Lower lobe of right lung (tissue), 2 donors: ENCODE results near the gene SLC22A14. TPM values are rescaled to one million over a fixed set of nuclear protein-coding genes. Genes with fewer than 3 reads are reported as not detected.
"Not testable (repeated sequence)": the region's sequence is repeated elsewhere in the genome, so short reads cannot be mapped to it uniquely, and the experiment has no call there.

ENCODE experiments used
- ATAC-seq, 2 donors: fragments of 200-7000 bp; cut with Tn5 transposase; one replicate each; pipeline ENCODE4 v1.9.1; 2020 to 2022; ENCODE audit warnings: mild to moderate bottlenecking in 2 of 2, moderate library complexity in 2 of 2
- DNase-seq: peaks from one replicate; pipeline ENCODE4 v3.0.0-alpha.2; 2020
- H3K27ac ChIP-seq: fragments of 200-600 bp; one replicate; pipeline ENCODE4 v1.8.0; 2022
- H3K27me3 ChIP-seq: fragments of 200-600 bp; one replicate; pipeline ENCODE4 v1.8.0; 2022; ENCODE audit warnings: low read depth
- H3K36me3 ChIP-seq: fragments of 200-600 bp; one replicate; pipeline ENCODE4 v1.8.0; 2022; ENCODE audit warnings: mild to moderate bottlenecking
- H3K4me1 ChIP-seq: fragments of 200-600 bp; one replicate; pipeline ENCODE4 v1.8.0; 2022
- H3K4me3 ChIP-seq: fragments of 200-600 bp; one replicate; pipeline ENCODE4 v1.8.0; 2022; ENCODE audit warnings: mild to moderate bottlenecking
- H3K9me3 ChIP-seq: fragments of 200-600 bp; one replicate; pipeline ENCODE4 v1.8.0; 2022
- intact Hi-C: fragments of 100-400 bp; cut with DNase I; formaldehyde crosslinking; loops from one replicate; pipeline ENCODE4 v1.11.0; 2022
- total RNA-seq: library from RNA; stranded (reverse); fragmentation: NEBNext Ultra II Directional; extraction: Animal tissue kit (Norgen Biotek cat#: 25700); gene quantifications from one replicate; pipeline ENCODE4 v1.2.1, GENCODE V29; 2021
- TF ChIP-seq, protein P1 (sequence below): fragments of 200-600 bp; IDR thresholded peaks from one replicate; pipeline ENCODE4 v1.8.0; 2022; ENCODE audit warnings: antibody characterized with exemption, mild to moderate bottlenecking
- donor health status: DM: no; HTN: yes; CAD: no; lungs with severe emphysema.

The SLC22A14 gene
- total RNA-seq, 1 donor from 2014 or later, result not detected

DNA sequence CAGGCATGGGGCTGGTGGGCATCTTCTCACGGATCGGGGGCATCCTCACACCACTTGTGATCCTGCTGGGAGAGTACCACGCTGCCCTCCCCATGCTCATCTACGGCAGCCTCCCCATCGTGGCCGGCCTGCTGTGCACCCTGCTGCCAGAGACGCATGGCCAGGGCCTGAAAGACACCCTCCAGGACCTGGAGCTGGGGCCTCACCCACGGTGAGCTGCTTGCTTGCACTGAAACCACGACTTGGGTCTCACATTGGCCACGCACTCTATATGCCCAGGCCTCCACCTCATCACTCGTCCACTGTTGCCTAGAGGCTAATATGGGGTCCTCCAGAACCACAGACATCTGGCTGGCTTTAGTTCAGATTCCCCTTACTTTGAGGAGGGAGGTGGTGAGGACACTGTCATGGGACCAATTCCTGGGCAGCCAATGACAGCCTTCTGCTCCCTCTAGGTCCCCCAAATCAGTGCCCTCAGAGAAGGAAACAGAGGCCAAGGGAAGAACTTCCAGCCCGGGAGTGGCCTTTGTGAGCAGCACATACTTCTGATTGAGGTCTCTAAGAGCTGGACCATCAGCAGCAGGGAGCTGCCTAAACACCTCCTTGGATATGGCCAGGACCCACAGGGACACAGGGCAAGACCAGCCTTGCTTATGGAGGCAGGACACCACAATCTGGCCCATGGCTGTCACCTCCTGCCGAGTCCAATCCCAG is 5.0 kb upstream of the SLC22A14 start:
- H3K27ac ChIP-seq, result no peak overlapping the region
- H3K27me3 ChIP-seq, result no peaks in the 10 kb centered on the region
- H3K36me3 ChIP-seq, result no peaks in the 10 kb centered on the region
- no peak overlapping the region for H3K4me3 ChIP-seq
- intact Hi-C loops, result no loop called here
- no peak for DNase-seq
- no peaks in the 10 kb centered on the region for H3K4me1 ChIP-seq
- TF ChIP-seq, protein P1, sequence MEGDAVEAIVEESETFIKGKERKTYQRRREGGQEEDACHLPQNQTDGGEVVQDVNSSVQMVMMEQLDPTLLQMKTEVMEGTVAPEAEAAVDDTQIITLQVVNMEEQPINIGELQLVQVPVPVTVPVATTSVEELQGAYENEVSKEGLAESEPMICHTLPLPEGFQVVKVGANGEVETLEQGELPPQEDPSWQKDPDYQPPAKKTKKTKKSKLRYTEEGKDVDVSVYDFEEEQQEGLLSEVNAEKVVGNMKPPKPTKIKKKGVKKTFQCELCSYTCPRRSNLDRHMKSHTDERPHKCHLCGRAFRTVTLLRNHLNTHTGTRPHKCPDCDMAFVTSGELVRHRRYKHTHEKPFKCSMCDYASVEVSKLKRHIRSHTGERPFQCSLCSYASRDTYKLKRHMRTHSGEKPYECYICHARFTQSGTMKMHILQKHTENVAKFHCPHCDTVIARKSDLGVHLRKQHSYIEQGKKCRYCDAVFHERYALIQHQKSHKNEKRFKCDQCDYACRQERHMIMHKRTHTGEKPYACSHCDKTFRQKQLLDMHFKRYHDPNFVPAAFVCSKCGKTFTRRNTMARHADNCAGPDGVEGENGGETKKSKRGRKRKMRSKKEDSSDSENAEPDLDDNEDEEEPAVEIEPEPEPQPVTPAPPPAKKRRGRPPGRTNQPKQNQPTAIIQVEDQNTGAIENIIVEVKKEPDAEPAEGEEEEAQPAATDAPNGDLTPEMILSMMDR, result no peak
- H3K9me3 ChIP-seq, result no peaks in the 10 kb centered on the region
- ATAC-seq, result no peak

DNA sequence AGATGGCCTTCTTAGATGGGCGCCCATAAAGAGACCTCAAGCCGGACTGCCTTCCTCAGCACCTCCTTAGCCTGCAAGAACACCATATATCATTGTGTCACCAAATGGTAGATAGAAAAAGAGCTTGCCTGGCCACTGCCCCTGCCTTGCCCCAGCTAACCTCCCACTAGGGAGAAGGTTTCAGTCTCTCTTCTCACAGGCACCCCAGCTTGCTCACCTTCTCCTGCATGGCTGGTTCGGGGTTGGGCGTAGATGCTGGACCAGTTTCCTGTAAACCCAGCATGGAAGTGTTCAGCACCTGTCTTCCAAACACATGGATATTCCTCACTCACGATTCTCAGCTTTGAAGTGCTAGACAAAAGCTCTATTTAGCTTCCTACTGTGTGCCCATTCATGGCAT is 3.3 kb upstream of the SLC22A14 start:
- no peak overlapping the region for H3K27ac ChIP-seq
- H3K27me3 ChIP-seq, result no peaks in the 10 kb centered on the region
- TF ChIP-seq, protein P1, result no peak
- H3K4me1 ChIP-seq, result no peaks in the 10 kb centered on the region
- intact Hi-C loops, result no loop called here
- no peak for ATAC-seq
- H3K9me3 ChIP-seq, result no peaks in the 10 kb centered on the region
- no peak for DNase-seq
- no peak overlapping the region for H3K4me3 ChIP-seq
- no peaks in the 10 kb centered on the region for H3K36me3 ChIP-seq

DNA sequence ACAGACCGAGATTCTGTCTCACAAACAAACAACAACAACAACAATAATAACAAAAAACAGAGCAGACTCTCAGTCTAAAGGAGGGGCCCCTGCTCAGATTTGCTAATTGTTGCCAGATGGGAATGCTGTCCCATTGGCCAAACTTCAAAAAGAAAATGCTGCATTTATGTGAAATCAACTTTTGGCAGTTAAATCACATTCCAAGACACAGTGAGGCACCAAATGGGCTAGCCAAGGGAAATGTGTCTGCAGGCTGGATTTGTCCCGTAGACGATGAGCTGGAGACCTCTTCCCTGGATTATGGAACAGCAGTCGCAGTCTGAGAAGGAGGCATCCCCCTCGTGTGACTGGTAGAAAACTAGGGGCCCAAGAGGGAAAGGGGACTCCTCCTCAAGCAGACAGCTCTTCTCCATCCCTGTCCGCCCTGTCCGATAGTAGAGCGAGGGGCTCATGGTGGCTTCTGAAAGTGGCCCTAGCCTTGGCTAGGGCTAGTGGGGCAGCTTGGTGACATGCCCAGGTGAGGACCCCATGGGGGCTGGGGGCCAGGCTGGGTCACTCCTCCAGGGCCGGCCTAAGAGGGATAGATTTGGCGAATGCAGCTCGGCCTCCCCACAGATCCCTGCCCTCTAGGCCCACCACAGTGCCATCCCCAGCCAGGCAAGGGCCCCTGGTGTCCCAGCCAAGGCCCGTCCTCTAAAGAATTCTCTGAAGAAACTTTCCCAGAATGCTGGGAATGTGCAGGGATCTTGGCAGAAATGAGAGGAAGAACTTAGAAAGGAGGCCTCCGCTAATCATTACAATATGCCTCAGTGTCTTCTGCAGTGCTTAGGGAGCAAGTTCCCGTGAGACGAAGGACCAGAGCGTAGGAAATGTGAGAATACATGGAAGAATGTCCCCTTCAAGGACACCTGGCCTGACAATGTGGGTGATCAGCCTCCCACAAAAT is 2.0 kb downstream of the SLC22A14 start:
- no peaks in the 10 kb centered on the region for H3K27me3 ChIP-seq
- H3K4me1 ChIP-seq, result no peaks in the 10 kb centered on the region
- no peak for DNase-seq
- no peaks in the 10 kb centered on the region for H3K9me3 ChIP-seq
- peak in 1 of 2 donors; percentile 23 for ATAC-seq
- H3K36me3 ChIP-seq, result no peaks in the 10 kb centered on the region
- no peak overlapping the region for H3K27ac ChIP-seq
- TF ChIP-seq, protein P1, result no peak
- H3K4me3 ChIP-seq, result no peak overlapping the region
- intact Hi-C loops, result no loop called here

DNA sequence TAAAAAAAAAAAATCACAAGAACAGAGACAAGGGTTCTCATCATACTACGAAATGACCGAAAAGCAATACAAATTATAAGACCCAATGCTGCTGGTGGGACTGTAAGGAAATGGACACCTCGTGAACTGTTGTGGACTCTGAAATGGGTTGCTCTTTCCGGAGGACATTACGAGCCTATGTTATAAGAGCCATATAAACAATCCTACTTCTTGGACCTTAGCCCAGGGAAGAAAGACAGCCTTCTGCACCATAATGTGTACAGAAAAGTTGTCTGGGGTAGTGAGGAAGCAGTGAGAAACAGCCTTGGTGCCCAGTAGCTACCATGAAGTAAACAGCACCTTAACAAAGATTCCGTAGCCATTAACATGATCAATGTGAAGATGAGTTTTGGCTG is 2.7 kb downstream of the SLC22A14 start:
- no peak overlapping the region for H3K4me3 ChIP-seq
- TF ChIP-seq, protein P1, result no peak
- H3K27me3 ChIP-seq, result no peaks in the 10 kb centered on the region
- ATAC-seq, result no peak
- H3K4me1 ChIP-seq, result no peaks in the 10 kb centered on the region
- H3K36me3 ChIP-seq, result no peaks in the 10 kb centered on the region
- DNase-seq, result no peak
- H3K27ac ChIP-seq, result no peak overlapping the region
- intact Hi-C loops, result no loop called here
- H3K9me3 ChIP-seq, result no peaks in the 10 kb centered on the region

DNA sequence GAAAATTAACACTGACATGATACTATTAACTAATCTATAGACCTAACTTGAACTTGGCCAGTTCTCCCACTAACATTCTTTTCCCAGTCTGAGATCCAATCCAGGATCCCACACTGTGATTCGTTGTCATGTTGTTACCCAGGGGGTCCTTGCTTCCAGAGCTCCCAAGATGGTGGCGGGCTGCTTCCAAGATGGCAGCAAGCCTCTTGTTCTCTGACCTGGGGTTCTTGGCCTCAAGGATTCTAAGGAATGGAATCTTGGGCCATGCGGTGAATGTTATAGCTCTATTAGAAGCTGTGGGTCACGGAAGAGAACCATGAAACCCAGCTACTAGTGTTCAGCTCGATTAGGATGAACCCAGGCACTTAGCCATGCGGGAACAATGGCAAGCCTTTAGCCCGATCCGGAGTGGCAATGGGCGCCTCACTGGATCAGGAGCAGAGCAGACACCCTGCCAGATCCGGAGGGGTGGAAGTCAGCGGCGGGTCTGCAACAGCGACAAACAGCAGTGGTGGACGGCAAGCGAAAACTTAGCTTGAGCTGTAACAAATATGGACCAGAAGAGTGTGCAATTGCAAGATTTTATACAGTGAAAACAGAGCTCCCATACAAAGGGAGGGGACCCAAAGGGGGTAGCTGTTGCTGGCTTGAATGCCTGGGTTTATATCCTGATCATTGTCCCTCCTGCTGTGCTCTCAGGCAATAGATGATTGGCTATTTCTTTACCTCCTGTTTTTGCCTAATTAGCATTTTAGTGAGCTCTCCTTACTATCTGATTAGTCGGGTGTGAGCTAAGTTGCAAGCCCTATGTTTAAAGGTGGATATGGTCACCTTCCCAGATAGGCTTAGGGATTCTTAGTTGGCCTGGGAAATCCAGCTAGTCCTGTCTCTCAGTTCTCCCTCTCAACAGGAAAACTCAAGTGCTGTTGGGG is 7.5 kb downstream of the SLC22A14 start:
- H3K27me3 ChIP-seq, H3K4me1 ChIP-seq, H3K36me3 ChIP-seq, DNase-seq, H3K27ac ChIP-seq, intact Hi-C loops, ATAC-seq, H3K9me3 ChIP-seq, H3K4me3 ChIP-seq: not testable (repeated sequence)

DNA sequence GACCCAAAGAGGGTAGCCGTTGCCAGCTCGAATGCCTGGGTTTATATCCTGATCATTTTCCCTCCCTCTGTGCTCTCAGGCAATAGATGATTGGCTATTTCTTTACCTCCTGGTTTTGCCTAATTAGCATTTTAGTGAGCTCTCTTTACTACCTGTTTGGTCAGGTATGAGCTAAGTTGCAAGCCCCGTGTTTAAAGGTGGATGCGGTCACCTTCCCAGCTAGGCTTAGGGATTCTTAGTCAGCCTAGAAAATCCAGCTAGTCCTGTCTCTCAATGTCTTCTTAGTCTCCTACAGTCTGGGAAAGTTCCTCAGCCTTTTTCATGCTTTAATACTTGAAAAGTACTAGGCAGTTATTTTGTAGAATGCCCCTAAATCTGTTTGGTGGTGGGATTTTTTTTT is 15.0 kb downstream of the SLC22A14 start:
- DNase-seq, ATAC-seq, H3K36me3 ChIP-seq, H3K27ac ChIP-seq, H3K27me3 ChIP-seq, intact Hi-C loops, H3K4me1 ChIP-seq, H3K9me3 ChIP-seq, H3K4me3 ChIP-seq: not testable (repeated sequence)
